GM23338 (cell line): ENCODE data around the gene CH25H. TPM values are rescaled to one million over a fixed set of nuclear protein-coding genes. Genes with fewer than 3 reads are reported as not detected.
"Not testable (repeated sequence)": the region's sequence is repeated elsewhere in the genome, so short reads cannot be mapped to it uniquely, and the experiment has no call there.

Source experiments
- ATAC-seq: fragments of 200-7000 bp; cut with Tn5 transposase; 3 replicates; pipeline ENCODE4 v1.9.1; 2020
- DNase-seq: peaks from one replicate; pipeline ENCODE4 v3.0.0-alpha.2; 2015; ENCODE audit warnings: low spot score
- H2AFZ ChIP-seq: fragments of 200-600 bp; sonication (generic); 2 replicates; pipeline ENCODE4 v1.8.0; 2016; ENCODE audit warnings: antibody characterized with exemption, mild to moderate bottlenecking, moderate library complexity
- H3F3A ChIP-seq: fragments of 200-600 bp; sonication (generic); replicated peaks from 2 replicates; pipeline ENCODE4 v1.8.0; 2017; ENCODE audit warnings: antibody characterized with exemption, mixed run types, low read depth
- H3K27ac ChIP-seq: fragments of 200-600 bp; sonication (generic); 2 replicates; pipeline ENCODE4 v1.6.1; 2016; ENCODE audit warnings: low read depth
- H3K27me3 ChIP-seq: fragments of 200-600 bp; sonication (generic); 2 replicates; pipeline ENCODE4 v1.8.0; 2016; ENCODE audit warnings: mild to moderate bottlenecking, mixed run types, moderate library complexity; ENCODE audit not compliant: insufficient read depth
- H3K36me3 ChIP-seq: fragments of 200-600 bp; sonication (generic); 2 replicates; pipeline ENCODE4 v1.8.0; 2016; ENCODE audit warnings: mild to moderate bottlenecking; ENCODE audit not compliant: insufficient read depth
- H3K4me1 ChIP-seq: fragments of 200-600 bp; sonication (generic); 2 replicates; pipeline ENCODE4 v1.8.0; 2016; ENCODE audit warnings: mild to moderate bottlenecking, moderate library complexity; ENCODE audit not compliant: insufficient read depth
- H3K4me2 ChIP-seq: fragments of 200-600 bp; sonication (generic); 2 replicates; pipeline ENCODE4 v1.7.1; 2017; ENCODE audit warnings: mixed run types
- H3K4me3 ChIP-seq: fragments of 200-600 bp; sonication (generic); 2 replicates; pipeline ENCODE4 v1.6.1; 2016; ENCODE audit warnings: mixed run types
- H3K79me2 ChIP-seq: fragments of 200-600 bp; sonication (generic); replicated peaks from 2 replicates; pipeline ENCODE4 v1.8.0; 2017; ENCODE audit warnings: mild to moderate bottlenecking; ENCODE audit not compliant: insufficient read depth
- H3K9me2 ChIP-seq: fragments of 200-600 bp; sonication (generic); 2 replicates; pipeline ENCODE4 v1.8.0; 2017; ENCODE audit not compliant: insufficient read depth
- H4K20me1 ChIP-seq: fragments of 200-600 bp; sonication (generic); replicated peaks from 2 replicates; pipeline ENCODE4 v1.8.0; 2017; ENCODE audit warnings: mild to moderate bottlenecking; ENCODE audit not compliant: insufficient read depth
- H3K27ac Mint-ChIP-seq: 2 replicates; pipeline ENCODE4 v1.8.0; 2020; ENCODE audit warnings: inconsistent platforms, mild to moderate bottlenecking, moderate library complexity, mixed read lengths
- H3K27me3 Mint-ChIP-seq: 3 replicates; pipeline ENCODE4 v1.8.0; 2022; ENCODE audit warnings: low read depth, mild to moderate bottlenecking, moderate library complexity, mixed read lengths, inconsistent platforms; ENCODE audit not compliant: insufficient read depth, poor library complexity
- H3K36me3 Mint-ChIP-seq: 3 replicates; pipeline ENCODE4 v1.8.0; 2021; ENCODE audit warnings: low read depth, mild to moderate bottlenecking, inconsistent platforms, moderate library complexity, mixed read lengths
- H3K4me1 Mint-ChIP-seq: 3 replicates; pipeline ENCODE4 v1.8.0; 2020; ENCODE audit warnings: mild to moderate bottlenecking, inconsistent platforms, mixed read lengths
- H3K4me3 Mint-ChIP-seq: 3 replicates; pipeline ENCODE4 v1.8.0; 2021; ENCODE audit warnings: moderate library complexity, mild to moderate bottlenecking, inconsistent platforms, mixed read lengths
- H3K9me3 Mint-ChIP-seq: 3 replicates; pipeline ENCODE4 v1.8.0; 2020; ENCODE audit warnings: moderate library complexity, mild to moderate bottlenecking, inconsistent platforms, mixed read lengths
- CREB1 ChIP-seq: fragments of 250-450 bp; sonication (Bioruptor Pico); IDR thresholded peaks from 2 replicates; pipeline ENCODE4 v1.5.0; 2020; ENCODE audit warnings: low read depth, mild to moderate bottlenecking, moderate library complexity
- EZH2 ChIP-seq: fragments of 200-600 bp; sonication (generic); IDR thresholded peaks from one replicate; pipeline ENCODE4 v1.8.0; 2017; ENCODE audit warnings: antibody characterized with exemption, mild to moderate bottlenecking, low read depth; ENCODE audit not compliant: unreplicated experiment
- POLR2AphosphoS5 ChIP-seq: IDR thresholded peaks from 2 replicates; pipeline ENCODE4 v1.6.1; 2016; ENCODE audit warnings: antibody characterized with exemption, low read depth
- STAT1 ChIP-seq: IDR thresholded peaks from one replicate; pipeline ENCODE4 v1.6.1; 2016; ENCODE audit warnings: antibody characterized with exemption; ENCODE audit not compliant: unreplicated experiment
- ZNF331 ChIP-seq: fragments of 250-450 bp; sonication (Bioruptor Pico); IDR thresholded peaks from 2 replicates; pipeline ENCODE4 v1.5.0; 2020; ENCODE audit warnings: low read depth, mild to moderate bottlenecking, moderate library complexity
- polyA plus RNA-seq: library from polyadenylated mRNA; unstranded; fragments of >200 nt; fragmentation: Nextera tagmentation; extraction: Ambion mirVana; gene quantifications from 2 replicates; pipeline ENCODE4 v1.2.1, GENCODE V29; 2016
- total RNA-seq: library from RNA; depleted of rRNA; stranded (reverse); fragments of >200 nt; shearing (Covaris generic); gene quantifications from 2 replicates; pipeline ENCODE4 v1.2.3, GENCODE V29; 2014
- TF ChIP-seq, protein P1 (sequence below): fragments of 250-450 bp; sonication (Bioruptor Pico); IDR thresholded peaks from 2 replicates; pipeline ENCODE4 v1.5.0; 2020; ENCODE audit warnings: mild to moderate bottlenecking, moderate library complexity
- TF ChIP-seq, protein P2 (sequence below), 2 experiments: fragments of 200-600 bp in 1 of 2; sonication (generic) in 1 of 2; conservative IDR thresholded peaks; 2 replicates each; pipeline versions ENCODE4 v1.5.1 to v1.6.1; 2016 to 2017; ENCODE audit warnings: antibody characterized with exemption in 2 of 2, low read depth in 2 of 2, mild to moderate bottlenecking in 2 of 2, moderate library complexity in 1 of 2
- TF ChIP-seq, protein P3 (sequence below): IDR thresholded peaks from 2 replicates; pipeline ENCODE4 v1.6.1; 2016; ENCODE audit warnings: antibody characterized with exemption
- TF ChIP-seq, protein P4 (sequence below): IDR thresholded peaks from one replicate; pipeline ENCODE4 v1.6.1; 2018; ENCODE audit warnings: antibody characterized with exemption; ENCODE audit not compliant: unreplicated experiment

Gene CH25H
- total and polyA plus RNA-seq, 2 experiments from 2014 or later: 1.3 to 1.7 TPM

DNA sequence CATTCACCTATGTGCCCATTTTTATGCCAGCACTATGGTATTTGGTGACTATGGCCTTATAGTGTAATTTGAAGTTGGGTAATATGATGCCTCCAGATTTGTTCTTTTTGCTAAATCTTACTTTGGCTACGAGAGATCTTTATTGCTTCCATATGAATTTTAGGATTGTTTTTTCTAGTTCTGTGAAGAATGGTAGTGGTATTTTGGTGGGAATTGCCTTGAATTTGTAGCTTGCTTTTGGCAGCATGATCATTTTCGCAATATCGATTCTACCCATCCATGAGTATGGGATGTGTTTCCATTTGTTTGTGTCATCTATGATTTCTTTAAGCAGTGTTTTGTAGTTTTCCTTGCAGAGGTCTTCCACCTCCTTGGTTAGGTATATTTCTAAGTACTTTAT is 15.8 kb downstream of the CH25H start:
- not testable (repeated sequence) for H3K9me3 Mint-ChIP-seq, H3K36me3 ChIP-seq, H3K79me2 ChIP-seq, H3K27ac ChIP-seq, H4K20me1 ChIP-seq, H3F3A ChIP-seq, H3K36me3 Mint-ChIP-seq, H3K27me3 ChIP-seq, H3K4me1 ChIP-seq, H3K27me3 Mint-ChIP-seq, H2AFZ ChIP-seq, H3K4me2 ChIP-seq, H3K4me3 Mint-ChIP-seq, H3K9me2 ChIP-seq, H3K27ac Mint-ChIP-seq, DNase-seq, H3K4me1 Mint-ChIP-seq, ATAC-seq, H3K4me3 ChIP-seq

DNA sequence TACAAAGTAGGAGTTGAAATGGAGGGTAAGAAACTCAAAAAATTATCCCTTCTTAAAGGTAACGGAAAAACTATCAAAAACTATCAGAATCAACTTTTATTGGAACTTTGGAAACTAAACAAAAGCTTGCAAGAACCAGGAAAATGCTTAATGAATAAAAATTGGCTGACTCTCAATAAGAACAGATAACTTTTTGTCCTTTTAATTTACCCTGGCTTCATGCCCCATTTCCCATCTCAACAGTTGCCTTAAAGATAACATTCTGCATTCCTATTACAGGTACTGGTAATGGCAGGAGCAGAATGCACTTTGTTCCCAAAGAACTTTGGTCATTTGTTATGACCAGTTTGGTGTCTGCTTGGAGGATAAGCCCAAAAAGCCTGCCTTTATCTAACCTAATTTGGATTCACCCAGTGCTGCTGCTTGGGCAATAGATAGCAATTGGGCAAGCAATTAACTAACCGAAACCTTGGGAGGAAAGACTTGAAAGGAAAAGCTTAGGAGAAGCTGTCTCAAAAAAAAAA is 17.8 kb downstream of the CH25H start:
- Histone ChIP-seq H3K27ac (no peak overlapping the region), H4K20me1 (no peaks in the 10 kb centered on the region), H3K79me2 (no peaks in the 10 kb centered on the region), H3K36me3 (no peaks in the 10 kb centered on the region), H3F3A (no peaks in the 10 kb centered on the region), H3K4me2 (no peak overlapping the region), H3K4me3 (no peak overlapping the region), H3K27me3 (no peaks in the 10 kb centered on the region), H2AFZ (no peak overlapping the region), H3K9me2 (0 out of 2 replicates have a peak, but pooled peaks cover under 1% of the 10 kb centered on the region), H3K4me1 (no peaks in the 10 kb centered on the region)
- Mint-ChIP-seq H3K4me3 (no peak overlapping the region), H3K27ac (no peak overlapping the region), H3K9me3 (no peaks in the 10 kb centered on the region), H3K4me1 (peaks cover 2% of the 10 kb centered on the region; the same call in 1 of the 3 replicates), H3K27me3 (peaks cover 2% of the 10 kb centered on the region), H3K36me3 (no peaks in the 10 kb centered on the region; the same call in 2 of the 3 replicates)
- ATAC-seq (no peak), DNase-seq (no peak)
- TF ChIP-seq, protein P1, sequence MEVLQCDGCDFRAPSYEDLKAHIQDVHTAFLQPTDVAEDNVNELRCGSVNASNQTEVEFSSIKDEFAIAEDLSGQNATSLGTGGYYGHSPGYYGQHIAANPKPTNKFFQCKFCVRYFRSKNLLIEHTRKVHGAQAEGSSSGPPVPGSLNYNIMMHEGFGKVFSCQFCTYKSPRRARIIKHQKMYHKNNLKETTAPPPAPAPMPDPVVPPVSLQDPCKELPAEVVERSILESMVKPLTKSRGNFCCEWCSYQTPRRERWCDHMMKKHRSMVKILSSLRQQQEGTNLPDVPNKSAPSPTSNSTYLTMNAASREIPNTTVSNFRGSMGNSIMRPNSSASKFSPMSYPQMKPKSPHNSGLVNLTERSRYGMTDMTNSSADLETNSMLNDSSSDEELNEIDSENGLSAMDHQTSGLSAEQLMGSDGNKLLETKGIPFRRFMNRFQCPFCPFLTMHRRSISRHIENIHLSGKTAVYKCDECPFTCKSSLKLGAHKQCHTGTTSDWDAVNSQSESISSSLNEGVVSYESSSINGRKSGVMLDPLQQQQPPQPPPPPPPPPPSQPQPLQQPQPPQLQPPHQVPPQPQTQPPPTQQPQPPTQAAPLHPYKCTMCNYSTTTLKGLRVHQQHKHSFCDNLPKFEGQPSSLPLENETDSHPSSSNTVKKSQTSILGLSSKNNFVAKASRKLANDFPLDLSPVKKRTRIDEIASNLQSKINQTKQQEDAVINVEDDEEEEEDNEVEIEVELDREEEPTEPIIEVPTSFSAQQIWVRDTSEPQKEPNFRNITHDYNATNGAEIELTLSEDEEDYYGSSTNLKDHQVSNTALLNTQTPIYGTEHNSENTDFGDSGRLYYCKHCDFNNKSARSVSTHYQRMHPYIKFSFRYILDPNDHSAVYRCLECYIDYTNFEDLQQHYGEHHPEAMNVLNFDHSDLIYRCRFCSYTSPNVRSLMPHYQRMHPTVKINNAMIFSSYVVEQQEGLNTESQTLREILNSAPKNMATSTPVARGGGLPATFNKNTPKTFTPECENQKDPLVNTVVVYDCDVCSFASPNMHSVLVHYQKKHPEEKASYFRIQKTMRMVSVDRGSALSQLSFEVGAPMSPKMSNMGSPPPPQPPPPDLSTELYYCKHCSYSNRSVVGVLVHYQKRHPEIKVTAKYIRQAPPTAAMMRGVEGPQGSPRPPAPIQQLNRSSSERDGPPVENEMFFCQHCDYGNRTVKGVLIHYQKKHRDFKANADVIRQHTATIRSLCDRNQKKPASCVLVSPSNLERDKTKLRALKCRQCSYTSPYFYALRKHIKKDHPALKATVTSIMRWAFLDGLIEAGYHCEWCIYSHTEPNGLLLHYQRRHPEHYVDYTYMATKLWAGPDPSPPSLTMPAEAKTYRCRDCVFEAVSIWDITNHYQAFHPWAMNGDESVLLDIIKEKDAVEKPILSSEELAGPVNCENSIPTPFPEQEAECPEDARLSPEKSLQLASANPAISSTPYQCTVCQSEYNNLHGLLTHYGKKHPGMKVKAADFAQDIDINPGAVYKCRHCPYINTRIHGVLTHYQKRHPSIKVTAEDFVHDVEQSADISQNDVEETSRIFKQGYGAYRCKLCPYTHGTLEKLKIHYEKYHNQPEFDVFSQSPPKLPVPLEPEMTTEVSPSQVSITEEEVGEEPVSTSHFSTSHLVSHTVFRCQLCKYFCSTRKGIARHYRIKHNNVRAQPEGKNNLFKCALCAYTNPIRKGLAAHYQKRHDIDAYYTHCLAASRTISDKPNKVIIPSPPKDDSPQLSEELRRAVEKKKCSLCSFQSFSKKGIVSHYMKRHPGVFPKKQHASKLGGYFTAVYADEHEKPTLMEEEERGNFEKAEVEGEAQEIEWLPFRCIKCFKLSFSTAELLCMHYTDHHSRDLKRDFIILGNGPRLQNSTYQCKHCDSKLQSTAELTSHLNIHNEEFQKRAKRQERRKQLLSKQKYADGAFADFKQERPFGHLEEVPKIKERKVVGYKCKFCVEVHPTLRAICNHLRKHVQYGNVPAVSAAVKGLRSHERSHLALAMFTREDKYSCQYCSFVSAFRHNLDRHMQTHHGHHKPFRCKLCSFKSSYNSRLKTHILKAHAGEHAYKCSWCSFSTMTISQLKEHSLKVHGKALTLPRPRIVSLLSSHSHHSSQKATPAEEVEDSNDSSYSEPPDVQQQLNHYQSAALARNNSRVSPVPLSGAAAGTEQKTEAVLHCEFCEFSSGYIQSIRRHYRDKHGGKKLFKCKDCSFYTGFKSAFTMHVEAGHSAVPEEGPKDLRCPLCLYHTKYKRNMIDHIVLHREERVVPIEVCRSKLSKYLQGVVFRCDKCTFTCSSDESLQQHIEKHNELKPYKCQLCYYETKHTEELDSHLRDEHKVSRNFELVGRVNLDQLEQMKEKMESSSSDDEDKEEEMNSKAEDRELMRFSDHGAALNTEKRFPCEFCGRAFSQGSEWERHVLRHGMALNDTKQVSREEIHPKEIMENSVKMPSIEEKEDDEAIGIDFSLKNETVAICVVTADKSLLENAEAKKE (CRISPR knock-in tag): no peak
- TF ChIP-seq POLR2AphosphoS5 (no peak), ZNF331 (CRISPR knock-in tag) (no peak), STAT1 (no peak), CREB1 (CRISPR knock-in tag) (no peak), EZH2 (no peak)
- TF ChIP-seq, protein P2, sequence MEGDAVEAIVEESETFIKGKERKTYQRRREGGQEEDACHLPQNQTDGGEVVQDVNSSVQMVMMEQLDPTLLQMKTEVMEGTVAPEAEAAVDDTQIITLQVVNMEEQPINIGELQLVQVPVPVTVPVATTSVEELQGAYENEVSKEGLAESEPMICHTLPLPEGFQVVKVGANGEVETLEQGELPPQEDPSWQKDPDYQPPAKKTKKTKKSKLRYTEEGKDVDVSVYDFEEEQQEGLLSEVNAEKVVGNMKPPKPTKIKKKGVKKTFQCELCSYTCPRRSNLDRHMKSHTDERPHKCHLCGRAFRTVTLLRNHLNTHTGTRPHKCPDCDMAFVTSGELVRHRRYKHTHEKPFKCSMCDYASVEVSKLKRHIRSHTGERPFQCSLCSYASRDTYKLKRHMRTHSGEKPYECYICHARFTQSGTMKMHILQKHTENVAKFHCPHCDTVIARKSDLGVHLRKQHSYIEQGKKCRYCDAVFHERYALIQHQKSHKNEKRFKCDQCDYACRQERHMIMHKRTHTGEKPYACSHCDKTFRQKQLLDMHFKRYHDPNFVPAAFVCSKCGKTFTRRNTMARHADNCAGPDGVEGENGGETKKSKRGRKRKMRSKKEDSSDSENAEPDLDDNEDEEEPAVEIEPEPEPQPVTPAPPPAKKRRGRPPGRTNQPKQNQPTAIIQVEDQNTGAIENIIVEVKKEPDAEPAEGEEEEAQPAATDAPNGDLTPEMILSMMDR (conservative IDR thresholded peaks at IDR 0.05; ENCODE audit: low read depth in 2 of 2): no peak
- TF ChIP-seq, protein P3, sequence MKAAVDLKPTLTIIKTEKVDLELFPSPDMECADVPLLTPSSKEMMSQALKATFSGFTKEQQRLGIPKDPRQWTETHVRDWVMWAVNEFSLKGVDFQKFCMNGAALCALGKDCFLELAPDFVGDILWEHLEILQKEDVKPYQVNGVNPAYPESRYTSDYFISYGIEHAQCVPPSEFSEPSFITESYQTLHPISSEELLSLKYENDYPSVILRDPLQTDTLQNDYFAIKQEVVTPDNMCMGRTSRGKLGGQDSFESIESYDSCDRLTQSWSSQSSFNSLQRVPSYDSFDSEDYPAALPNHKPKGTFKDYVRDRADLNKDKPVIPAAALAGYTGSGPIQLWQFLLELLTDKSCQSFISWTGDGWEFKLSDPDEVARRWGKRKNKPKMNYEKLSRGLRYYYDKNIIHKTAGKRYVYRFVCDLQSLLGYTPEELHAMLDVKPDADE: no peak
- TF ChIP-seq, protein P4, sequence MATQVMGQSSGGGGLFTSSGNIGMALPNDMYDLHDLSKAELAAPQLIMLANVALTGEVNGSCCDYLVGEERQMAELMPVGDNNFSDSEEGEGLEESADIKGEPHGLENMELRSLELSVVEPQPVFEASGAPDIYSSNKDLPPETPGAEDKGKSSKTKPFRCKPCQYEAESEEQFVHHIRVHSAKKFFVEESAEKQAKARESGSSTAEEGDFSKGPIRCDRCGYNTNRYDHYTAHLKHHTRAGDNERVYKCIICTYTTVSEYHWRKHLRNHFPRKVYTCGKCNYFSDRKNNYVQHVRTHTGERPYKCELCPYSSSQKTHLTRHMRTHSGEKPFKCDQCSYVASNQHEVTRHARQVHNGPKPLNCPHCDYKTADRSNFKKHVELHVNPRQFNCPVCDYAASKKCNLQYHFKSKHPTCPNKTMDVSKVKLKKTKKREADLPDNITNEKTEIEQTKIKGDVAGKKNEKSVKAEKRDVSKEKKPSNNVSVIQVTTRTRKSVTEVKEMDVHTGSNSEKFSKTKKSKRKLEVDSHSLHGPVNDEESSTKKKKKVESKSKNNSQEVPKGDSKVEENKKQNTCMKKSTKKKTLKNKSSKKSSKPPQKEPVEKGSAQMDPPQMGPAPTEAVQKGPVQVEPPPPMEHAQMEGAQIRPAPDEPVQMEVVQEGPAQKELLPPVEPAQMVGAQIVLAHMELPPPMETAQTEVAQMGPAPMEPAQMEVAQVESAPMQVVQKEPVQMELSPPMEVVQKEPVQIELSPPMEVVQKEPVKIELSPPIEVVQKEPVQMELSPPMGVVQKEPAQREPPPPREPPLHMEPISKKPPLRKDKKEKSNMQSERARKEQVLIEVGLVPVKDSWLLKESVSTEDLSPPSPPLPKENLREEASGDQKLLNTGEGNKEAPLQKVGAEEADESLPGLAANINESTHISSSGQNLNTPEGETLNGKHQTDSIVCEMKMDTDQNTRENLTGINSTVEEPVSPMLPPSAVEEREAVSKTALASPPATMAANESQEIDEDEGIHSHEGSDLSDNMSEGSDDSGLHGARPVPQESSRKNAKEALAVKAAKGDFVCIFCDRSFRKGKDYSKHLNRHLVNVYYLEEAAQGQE: no peak
